Measurements from ENCODE around the gene RPTOR.

RPTOR gene

GRCh38 chr17:80568246-80568645 lies 23.6 kb downstream of the RPTOR start:
- no peak for TF ChIP-seq TCF4 (CRISPR knock-in tag; IDR thresholded peaks at IDR 0.05; ENCODE audit: borderline replicate concordance)
- no peak for TF ChIP-seq ZNF565 (CRISPR knock-in tag; conservative IDR thresholded peaks at IDR 0.05; ENCODE audit: low read depth)
- no peak for TF ChIP-seq OSR1 (CRISPR knock-in tag; IDR thresholded peaks at IDR 0.05)
- TF ChIP-seq POU6F1 (CRISPR knock-in tag; IDR thresholded peaks at IDR 0.05; ENCODE audit: borderline replicate concordance, low read depth) = no peak
- no peak for TF ChIP-seq CSDC2 (CRISPR knock-in tag; IDR thresholded peaks at IDR 0.05)
- no peak for TF ChIP-seq ZNF8 (CRISPR knock-in tag; IDR thresholded peaks at IDR 0.05)
- no peak for TF ChIP-seq GLIS3 (CRISPR knock-in tag; IDR thresholded peaks at IDR 0.05)
- no peak for TF ChIP-seq ZFP3 (CRISPR knock-in tag; IDR thresholded peaks at IDR 0.05)
- ATAC-seq = no peak

GRCh38 chr17:80569924-80570323 lies 25.3 kb downstream of the RPTOR start:
- no peak for TF ChIP-seq RARB (CRISPR knock-in tag; IDR thresholded peaks at IDR 0.05)
- no peak for TF ChIP-seq PATZ1 (CRISPR knock-in tag; IDR thresholded peaks at IDR 0.05; ENCODE audit: borderline replicate concordance)
- no peak for TF ChIP-seq ZNF565 (CRISPR knock-in tag; conservative IDR thresholded peaks at IDR 0.05; ENCODE audit: low read depth)
- no peak for TF ChIP-seq ZNF8 (CRISPR knock-in tag; IDR thresholded peaks at IDR 0.05)
- TF ChIP-seq ZFP3 (CRISPR knock-in tag; IDR thresholded peaks at IDR 0.05) = no peak
- no peak for TF ChIP-seq TSHZ2 (CRISPR knock-in tag; IDR thresholded peaks at IDR 0.05)
- TF ChIP-seq TOX (CRISPR knock-in tag; IDR thresholded peaks at IDR 0.05; ENCODE audit: borderline replicate concordance) = no peak
- TF ChIP-seq ESRRG (CRISPR knock-in tag; IDR thresholded peaks at IDR 0.05) = no peak
- no peak for TF ChIP-seq ISL1 (CRISPR knock-in tag; IDR thresholded peaks at IDR 0.05)
- TF ChIP-seq ARNTL (CRISPR knock-in tag; IDR thresholded peaks at IDR 0.05; ENCODE audit: borderline replicate concordance, low read depth) = no peak
- TF ChIP-seq CSDC2 (CRISPR knock-in tag; IDR thresholded peaks at IDR 0.05) = no peak
- TF ChIP-seq CSRNP3 (CRISPR knock-in tag; IDR thresholded peaks at IDR 0.05) = no peak
- no peak for TF ChIP-seq CREB5 (CRISPR knock-in tag; IDR thresholded peaks at IDR 0.05; ENCODE audit: low read depth)
- no peak for TF ChIP-seq ZC3H10 (CRISPR knock-in tag; IDR thresholded peaks at IDR 0.05)
- TF ChIP-seq TCF4 (CRISPR knock-in tag; IDR thresholded peaks at IDR 0.05; ENCODE audit: borderline replicate concordance) = no peak
- no peak for ATAC-seq

GRCh38 chr17:80573701-80574100 lies 29.1 kb downstream of the RPTOR start:
- no peak for ATAC-seq
- TF ChIP-seq CREB5 (CRISPR knock-in tag; IDR thresholded peaks at IDR 0.05; ENCODE audit: low read depth) (no peak), ARNTL (CRISPR knock-in tag; IDR thresholded peaks at IDR 0.05; ENCODE audit: borderline replicate concordance, low read depth) (no peak), POU6F1 (CRISPR knock-in tag; IDR thresholded peaks at IDR 0.05; ENCODE audit: borderline replicate concordance, low read depth) (no peak), ZFP30 (CRISPR knock-in tag; IDR thresholded peaks at IDR 0.05) (no peak), TOX (CRISPR knock-in tag; IDR thresholded peaks at IDR 0.05; ENCODE audit: borderline replicate concordance) (no peak), SNAI2 (CRISPR knock-in tag; IDR thresholded peaks at IDR 0.05) (no peak), ESRRG (CRISPR knock-in tag; IDR thresholded peaks at IDR 0.05) (no peak)

All from SK-N-SH treated with all-trans-retinoic acid at 6 μM for 48 hours (cell line).